HG02571 (cell line): Measurements from ENCODE around the gene GRM5.

Experiments
- ATAC-seq: cut with Tn5 transposase; IDR thresholded peaks from one replicate; pipeline ENCODE4 v1.9.1; 2021; ENCODE audit warnings: mild to moderate bottlenecking, moderate library complexity; ENCODE audit not compliant: unreplicated experiment

The GRM5 gene

DNA sequence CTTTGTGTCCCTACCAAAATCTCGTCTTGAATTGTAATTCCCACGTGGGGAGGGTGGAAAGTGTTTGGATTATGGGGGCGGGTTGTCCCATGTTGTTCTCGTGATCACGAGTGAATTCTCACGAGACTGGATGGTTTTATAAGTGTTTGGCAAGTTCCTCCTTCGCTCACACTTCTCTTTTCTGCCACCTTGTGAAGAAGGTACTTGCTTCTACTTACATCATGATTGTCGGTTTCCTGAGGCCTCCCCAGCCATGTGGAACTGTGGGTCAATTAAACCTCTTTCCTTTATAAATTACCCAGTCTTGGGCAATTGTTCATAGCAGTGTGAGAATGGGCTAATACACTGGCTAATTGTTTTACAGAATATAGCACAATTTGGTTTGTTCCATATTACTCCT lies 326.3 kb downstream of the GRM5 start:
- no peak for ATAC-seq

- ATAC-seq = no peak
Observed at GRCh38 chr11:88709567-88709966, 356.2 kb downstream of the GRM5 start.

DNA sequence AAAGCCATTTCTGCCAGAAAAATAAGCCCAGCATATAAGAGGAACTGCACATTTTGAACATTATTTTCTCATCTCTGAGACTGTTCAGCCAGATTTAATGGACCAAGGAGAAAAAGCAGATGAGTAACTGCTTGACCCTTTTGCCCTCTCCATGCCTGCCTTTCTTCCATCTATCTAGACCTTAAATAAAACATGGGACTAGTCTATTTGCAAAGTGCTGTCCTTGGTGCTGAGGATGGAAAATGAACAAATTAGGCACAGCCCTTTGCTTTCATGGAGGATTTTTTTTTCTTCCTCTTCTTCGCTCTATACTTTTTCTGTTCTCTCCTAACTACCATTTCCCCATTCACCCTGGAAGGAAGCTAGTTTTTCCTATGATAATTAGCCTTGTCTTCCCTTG lies 361.3 kb downstream of the GRM5 start:
- no peak for ATAC-seq

DNA sequence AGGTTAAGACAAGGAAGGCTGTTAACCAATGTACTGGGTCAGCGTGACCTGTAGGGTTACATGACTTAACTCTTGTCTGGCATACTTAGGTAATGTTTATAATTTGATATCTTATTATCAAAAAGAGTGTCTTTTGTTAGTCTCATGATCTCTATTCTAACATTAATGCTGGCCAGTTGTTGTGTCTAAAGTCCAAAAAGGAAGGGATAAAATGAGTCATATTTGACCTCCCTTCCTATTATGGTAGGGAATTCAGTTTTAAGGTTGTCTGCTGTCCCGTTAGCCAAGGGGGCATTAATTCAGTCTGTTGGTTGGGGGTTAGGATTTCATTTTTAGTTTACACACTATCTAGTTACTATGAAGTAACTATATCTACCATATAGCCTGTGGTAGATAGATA lies 364.0 kb downstream of the GRM5 start:
- no peak for ATAC-seq

DNA sequence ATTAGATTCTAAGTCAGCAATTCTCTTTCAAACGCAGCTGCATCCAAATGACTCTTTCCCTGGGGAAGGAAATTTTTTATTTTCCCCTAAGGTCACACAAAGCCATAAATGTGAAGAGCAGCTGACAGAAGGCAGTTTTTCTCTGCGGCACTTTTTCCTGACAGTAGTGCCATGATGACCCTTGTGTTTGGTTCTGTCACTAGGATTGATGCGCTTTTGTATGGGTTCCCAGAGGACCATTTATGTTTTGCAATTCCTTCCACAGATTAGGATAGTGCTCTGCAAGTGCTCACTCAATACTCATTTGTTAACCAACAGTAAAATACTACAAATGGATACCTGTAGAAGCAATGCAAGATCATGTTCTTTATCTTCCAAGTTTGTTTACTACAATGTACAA lies 368.6 kb downstream of the GRM5 start:
- ATAC-seq = no peak

GRCh38 chr11:88695689-88696414 lies 369.9 kb downstream of the GRM5 start:
- no peak for ATAC-seq

GRCh38 chr11:88692306-88693086 lies 373.3 kb downstream of the GRM5 start:
- no peak for ATAC-seq

DNA sequence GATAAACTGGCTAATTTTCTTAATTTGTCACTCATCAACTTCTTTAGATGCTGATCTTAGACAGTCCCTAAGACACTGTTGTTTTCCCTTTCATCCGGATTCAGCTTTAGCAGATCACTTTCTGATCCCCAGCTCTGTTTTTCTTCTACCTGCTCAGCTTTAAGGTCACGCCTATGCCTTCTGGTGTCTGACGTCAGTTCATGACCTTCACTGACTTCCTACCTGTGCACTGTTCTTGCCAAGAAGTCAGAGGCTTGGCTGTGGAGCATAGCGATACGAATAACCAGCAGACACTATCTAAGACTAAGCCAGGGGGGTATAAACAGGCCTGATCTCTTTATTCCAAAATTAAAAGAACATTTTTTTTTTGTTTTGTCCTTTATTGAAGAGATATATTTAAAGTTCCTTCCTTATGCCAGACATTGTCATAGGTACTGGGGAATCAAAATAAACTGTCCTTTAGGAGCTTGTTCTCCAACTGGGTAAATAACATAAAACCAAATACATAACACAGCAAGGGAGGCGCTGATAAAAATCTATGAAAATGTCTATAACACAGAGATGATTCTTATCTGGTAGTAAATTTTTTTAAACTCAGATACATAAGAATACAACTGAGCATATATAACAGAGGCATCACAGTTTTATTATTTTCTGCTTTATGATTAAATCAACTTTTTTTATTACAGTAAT lies 376.1 kb downstream of the GRM5 start:
- no peak for ATAC-seq

DNA sequence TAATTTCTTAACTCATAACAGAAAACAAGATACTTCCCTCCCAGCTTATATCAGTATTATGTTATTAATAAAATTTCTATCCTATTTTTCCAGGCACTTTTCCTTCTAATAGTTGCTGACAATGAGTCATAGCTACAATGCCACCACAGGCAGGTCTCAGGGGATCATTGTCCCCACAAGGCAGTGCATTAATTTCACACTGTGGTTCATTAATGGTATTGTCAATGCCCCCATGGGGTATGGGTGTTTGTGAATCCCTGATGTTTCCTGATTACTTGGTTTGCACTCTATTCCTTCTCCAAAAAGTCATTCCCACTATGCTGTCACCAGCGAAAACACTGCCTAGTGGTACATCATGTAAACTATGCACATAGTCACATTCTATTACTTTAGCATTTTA lies 382.8 kb downstream of the GRM5 start:
- no peak for ATAC-seq

- no peak for ATAC-seq
Observed at GRCh38 chr11:88680806-88681205, 385.0 kb downstream of the GRM5 start.

DNA sequence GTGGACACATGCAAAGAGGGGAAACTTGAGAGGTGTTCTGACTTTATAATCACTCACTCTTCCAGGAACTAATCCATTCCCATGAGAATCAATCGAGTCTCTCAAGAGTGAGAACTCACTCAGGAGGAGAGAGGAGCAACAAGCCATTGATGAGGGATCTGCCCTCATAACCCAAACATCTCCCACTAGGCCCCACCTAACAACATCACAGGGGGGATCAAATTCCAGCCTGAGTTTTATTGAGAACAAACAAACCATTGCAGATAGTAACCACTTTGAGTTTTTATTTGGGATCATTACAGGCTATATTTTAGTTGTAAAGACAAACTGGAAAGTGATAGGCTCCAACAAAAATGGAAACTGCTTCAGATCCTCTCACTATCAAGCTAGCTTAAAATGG lies 399.4 kb downstream of the GRM5 start:
- ATAC-seq = no peak

- no peak for ATAC-seq
Observed at GRCh38 chr11:88657076-88657738, 408.6 kb downstream of the GRM5 start.

- no peak for ATAC-seq
Observed at GRCh38 chr11:88656283-88656682, 409.5 kb downstream of the GRM5 start.

DNA sequence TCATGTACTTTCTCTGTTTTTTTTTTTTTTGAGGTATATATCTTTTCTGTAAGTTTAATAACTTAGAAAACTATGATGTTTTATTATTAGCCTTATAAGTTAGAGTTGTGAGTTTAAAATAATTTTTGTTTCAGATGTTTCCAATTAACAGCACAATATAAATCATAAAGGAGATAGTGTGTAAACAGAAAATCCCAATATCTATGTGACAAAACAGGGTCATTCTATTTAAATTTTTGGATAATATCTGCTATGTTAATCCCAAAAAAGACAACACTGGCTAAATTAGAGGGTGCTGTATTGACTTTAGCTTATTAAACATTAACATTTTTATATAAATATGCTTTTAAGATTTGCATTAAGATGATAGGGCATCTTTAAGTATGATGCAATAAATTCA lies 410.1 kb downstream of the GRM5 start:
- no peak for ATAC-seq

- no peak for ATAC-seq
Observed at GRCh38 chr11:88655196-88655595, 410.6 kb downstream of the GRM5 start.

DNA sequence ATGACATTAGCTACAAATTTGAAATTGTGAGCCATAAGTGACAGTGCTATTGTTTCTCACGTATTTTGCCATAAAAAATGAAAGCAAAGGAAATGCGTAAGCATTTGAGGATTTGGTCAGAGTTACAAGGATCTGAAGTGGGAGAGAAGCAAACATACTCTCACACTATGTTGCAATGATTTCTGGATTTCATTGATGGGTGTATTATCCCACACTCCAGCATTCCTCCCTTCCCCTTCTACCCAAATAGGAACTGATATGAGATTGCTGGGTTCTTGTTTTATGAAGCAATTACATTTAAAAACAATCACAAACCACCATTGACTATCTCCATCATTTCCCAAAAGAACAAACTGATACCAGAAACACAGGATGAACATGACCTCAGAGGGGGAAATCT lies 414.2 kb downstream of the GRM5 start:
- no peak for ATAC-seq

DNA sequence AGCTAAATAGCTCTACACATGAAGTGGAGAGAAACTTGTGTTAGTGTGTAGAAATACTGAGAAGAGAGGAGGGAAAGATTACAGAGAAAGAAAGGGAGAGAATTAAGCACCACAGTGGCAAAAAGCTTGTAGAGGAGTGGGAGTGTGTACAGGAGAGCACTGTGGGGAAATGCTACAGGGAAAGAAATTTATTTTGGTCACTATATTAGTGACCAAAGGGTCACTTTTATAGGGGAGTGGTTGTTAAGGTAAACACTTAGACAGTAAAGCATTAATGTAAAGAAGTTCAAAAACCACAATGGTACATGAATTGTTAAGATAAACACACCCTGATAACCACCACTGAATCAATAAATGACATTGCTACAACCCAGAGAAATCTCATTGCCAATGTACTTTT lies 421.1 kb downstream of the GRM5 start:
- ATAC-seq = no peak

GRCh38 chr11:88632163-88632562 lies 433.6 kb downstream of the GRM5 start:
- no peak for ATAC-seq

- ATAC-seq = no peak
Observed at GRCh38 chr11:88631497-88631896, 434.3 kb downstream of the GRM5 start.

DNA sequence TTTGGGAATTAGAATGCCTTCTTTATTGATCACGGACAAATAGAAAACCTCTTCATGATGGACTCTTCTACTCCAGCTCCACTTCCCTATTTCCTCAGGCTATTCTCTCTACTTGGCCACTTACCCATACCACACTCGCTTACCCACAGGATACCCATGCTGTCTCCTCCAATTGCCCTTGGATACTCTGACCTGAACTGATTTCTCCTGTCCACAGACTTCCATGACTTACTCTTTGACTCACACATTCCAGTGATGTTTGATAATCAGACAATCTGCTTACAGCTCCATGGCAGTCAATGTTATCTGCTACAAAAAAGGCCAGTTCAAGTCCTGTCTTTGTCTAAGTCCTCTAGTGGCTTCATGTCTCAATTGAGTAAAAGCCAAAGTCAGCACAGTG lies 436.3 kb downstream of the GRM5 start:
- ATAC-seq = no peak

DNA sequence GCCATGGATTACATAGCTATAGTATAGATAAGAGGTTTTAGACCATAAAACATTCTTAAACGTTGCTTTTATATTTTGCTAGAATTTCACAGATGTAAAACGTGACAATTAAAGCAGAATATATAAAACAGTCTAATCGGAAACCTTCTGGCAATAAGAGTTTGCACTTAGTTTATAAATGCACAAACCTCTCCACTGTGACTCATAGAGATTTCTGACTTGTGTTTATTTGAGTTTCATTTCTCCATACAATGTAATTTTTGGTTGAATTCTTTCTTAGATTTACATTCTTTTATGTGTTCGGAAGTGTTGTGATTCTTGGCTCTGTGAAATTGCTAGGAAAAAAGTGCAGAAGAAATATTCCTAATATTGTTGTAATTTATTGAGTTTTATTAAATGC lies 439.6 kb downstream of the GRM5 start:
- ATAC-seq = no peak
